HEK293 (cell line): ENCODE results near the gene CTIF.
A peak's percentile ranks its signal among the peaks of the same experiment; 100 is the strongest.

Source experiments
- CTCF ChIA-PET: fragments of 350-600 bp; formaldehyde crosslinking; extraction: SDS; loops from one replicate; lab custom pipeline; 2021; ENCODE audit warnings: antibody characterized with exemption; lab: Yijun Ruan, JAX
- POLR2A ChIA-PET: fragments of 300-600 bp; formaldehyde crosslinking; extraction: SDS; loops from one replicate; lab custom pipeline; 2020; ENCODE audit warnings: antibody characterized with exemption, inconsistent platforms; lab: Yijun Ruan, JAX
- H3K27ac ChIP-seq: fragments of 200-500 bp; sonication (Bioruptor generic); 2 replicates; pipeline ENCODE4 v1.5.1; 2014; ENCODE audit warnings: low read depth, low read length, control low read depth, inconsistent platforms; ENCODE audit errors: extremely low read depth
- H3K36me3 ChIP-seq, 2 experiments: fragments of 200-500 bp in 1 of 2; sonication (Bioruptor generic) in 1 of 2; 1 replicate in 1 of 2; 2 replicates in 1 of 2; pipeline ENCODE4 v1.5.1; 2014 to 2017; ENCODE audit warnings: inconsistent platforms in 2 of 2, low read length in 2 of 2; ENCODE audit not compliant: control insufficient read depth in 2 of 2, insufficient read depth in 1 of 2
- H3K4me1 ChIP-seq: fragments of 200-500 bp; sonication (Bioruptor generic); 2 replicates; pipeline ENCODE4 v1.5.1; 2014; ENCODE audit warnings: mild to moderate bottlenecking, low read length, inconsistent platforms; ENCODE audit not compliant: control insufficient read depth, insufficient read depth
- H3K4me3 ChIP-seq: 2 replicates; pipeline ENCODE4 v1.5.1; 2011; ENCODE audit warnings: low read depth, mild to moderate bottlenecking, control low read depth, low read length, moderate library complexity
- H3K9me3 ChIP-seq: fragments of 200-500 bp; sonication (Bioruptor generic); 2 replicates; pipeline ENCODE4 v1.5.1; 2014; ENCODE audit warnings: low read depth, low read length, inconsistent platforms; ENCODE audit not compliant: control insufficient read depth, insufficient read depth
- BCL11A ChIP-seq: fragments of 450-650 bp; formaldehyde crosslinking; IDR thresholded peaks from 2 replicates; pipeline ENCODE4 v1.5.1; 2016; ENCODE audit warnings: low read depth, missing biosample characterization, missing genetic modification characterization
- EGR2 ChIP-seq: fragments of 450-650 bp; formaldehyde crosslinking; IDR thresholded peaks from 2 replicates; pipeline ENCODE4 v1.5.1; 2016; ENCODE audit warnings: low read depth, missing biosample characterization, missing genetic modification characterization
- GLIS2 ChIP-seq: fragments of 450-650 bp; formaldehyde crosslinking; IDR thresholded peaks from 2 replicates; pipeline ENCODE4 v1.5.1; 2016; ENCODE audit warnings: missing biosample characterization, missing genetic modification characterization
- PRDM10 ChIP-seq: fragments of 450-650 bp; formaldehyde crosslinking; IDR thresholded peaks from 2 replicates; pipeline ENCODE4 v1.5.1; 2016; ENCODE audit warnings: missing biosample characterization, missing genetic modification characterization
- SP7 ChIP-seq: fragments of 450-650 bp; formaldehyde crosslinking; IDR thresholded peaks from 2 replicates; pipeline ENCODE4 v1.5.1; 2016; ENCODE audit warnings: missing biosample characterization, missing genetic modification characterization
- ZBTB10 ChIP-seq: fragments of 450-650 bp; formaldehyde crosslinking; IDR thresholded peaks from 2 replicates; pipeline ENCODE4 v1.5.1; 2016; ENCODE audit warnings: missing biosample characterization, missing genetic modification characterization
- ZBTB17 ChIP-seq: fragments of 450-650 bp; formaldehyde crosslinking; IDR thresholded peaks from 2 replicates; pipeline ENCODE4 v1.5.1; 2016; ENCODE audit warnings: missing biosample characterization, missing genetic modification characterization
- ZBTB20 ChIP-seq: fragments of 450-650 bp; formaldehyde crosslinking; IDR thresholded peaks from 2 replicates; pipeline ENCODE4 v1.5.1; 2016; ENCODE audit warnings: missing biosample characterization, missing genetic modification characterization
- ZFHX2 ChIP-seq: fragments of 450-650 bp; formaldehyde crosslinking; conservative IDR thresholded peaks from 2 replicates; pipeline ENCODE4 v1.5.1; 2016; ENCODE audit warnings: missing biosample characterization, missing genetic modification characterization
- ZFP3 ChIP-seq: fragments of 450-650 bp; formaldehyde crosslinking; IDR thresholded peaks from 2 replicates; pipeline ENCODE4 v1.5.1; 2016; ENCODE audit warnings: low read depth, missing biosample characterization, missing genetic modification characterization
- ZNF114 ChIP-seq: fragments of 450-650 bp; formaldehyde crosslinking; IDR thresholded peaks from 2 replicates; pipeline ENCODE4 v1.5.0; 2017; ENCODE audit warnings: missing biosample characterization, missing genetic modification characterization
- ZNF132 ChIP-seq: fragments of 450-650 bp; formaldehyde crosslinking; IDR thresholded peaks from 2 replicates; pipeline ENCODE4 v1.5.1; 2017; ENCODE audit warnings: missing biosample characterization, missing genetic modification characterization, borderline replicate concordance
- ZNF138 ChIP-seq: fragments of 450-650 bp; formaldehyde crosslinking; IDR thresholded peaks from 2 replicates; pipeline ENCODE4 v1.5.1; 2016; ENCODE audit warnings: missing biosample characterization, missing genetic modification characterization, borderline replicate concordance
- ZNF280C ChIP-seq: fragments of 450-650 bp; formaldehyde crosslinking; IDR thresholded peaks from 2 replicates; pipeline ENCODE4 v1.5.1; 2016; ENCODE audit warnings: missing biosample characterization, missing genetic modification characterization
- ZNF366 ChIP-seq: fragments of 450-650 bp; formaldehyde crosslinking; conservative IDR thresholded peaks from 2 replicates; pipeline ENCODE4 v1.5.1; 2016; ENCODE audit warnings: missing biosample characterization, missing genetic modification characterization
- ZNF530 ChIP-seq: fragments of 450-650 bp; formaldehyde crosslinking; IDR thresholded peaks from 2 replicates; pipeline ENCODE4 v1.5.1; 2016; ENCODE audit warnings: low read depth, missing biosample characterization, missing genetic modification characterization
- ZNF621 ChIP-seq: fragments of 450-650 bp; formaldehyde crosslinking; IDR thresholded peaks from 2 replicates; pipeline ENCODE4 v1.5.1; 2017; ENCODE audit warnings: missing biosample characterization, missing genetic modification characterization
- ZNF707 ChIP-seq: fragments of 450-650 bp; formaldehyde crosslinking; IDR thresholded peaks from 2 replicates; pipeline ENCODE4 v1.5.1; 2016; ENCODE audit warnings: missing biosample characterization, missing genetic modification characterization
- ZNF747 ChIP-seq: fragments of 450-650 bp; formaldehyde crosslinking; IDR thresholded peaks from 2 replicates; pipeline ENCODE4 v1.5.1; 2016; ENCODE audit warnings: missing biosample characterization, missing genetic modification characterization
- ZNF776 ChIP-seq: fragments of 450-650 bp; formaldehyde crosslinking; IDR thresholded peaks from 2 replicates; pipeline ENCODE4 v1.5.0; 2017; ENCODE audit warnings: missing biosample characterization, missing genetic modification characterization, borderline replicate concordance
- ZNF791 ChIP-seq: fragments of 450-650 bp; formaldehyde crosslinking; IDR thresholded peaks from 2 replicates; pipeline ENCODE4 v1.5.1; 2016; ENCODE audit warnings: missing biosample characterization, missing genetic modification characterization
- ZSCAN18 ChIP-seq: fragments of 450-650 bp; formaldehyde crosslinking; IDR thresholded peaks from 2 replicates; pipeline ENCODE4 v1.5.1; 2016; ENCODE audit warnings: missing biosample characterization, missing genetic modification characterization

The CTIF gene

GRCh38 chr18:48846423-48846932 is 307.6 kb downstream of the CTIF start:
- H3K36me3 ChIP-seq = no peaks in the 10 kb centered on the region
- H3K4me1 ChIP-seq = peaks cover 12% of the 10 kb centered on the region
- no peaks in the 10 kb centered on the region for H3K9me3 ChIP-seq
- no peak overlapping the region for H3K27ac ChIP-seq
- H3K4me3 ChIP-seq = no peak overlapping the region
- POLR2A ChIA-PET = interaction anchor here (0.7 kb wide), 1 partner anchor 55 kb away, joined by 8 read pairs; no protein-coding TSS in a partner anchor
- CTCF ChIA-PET = no interaction called here
- TF ChIP-seq ZFHX2 (tag by site-specific recombination) (peak; percentile 63), ZNF621 (tag by site-specific recombination) (no peak), ZBTB10 (tag by site-specific recombination) (peak; percentile 26; the same call in 1 of the 2 replicates), ZNF791 (tag by site-specific recombination) (0 out of 2 replicates have a peak, but pooled peaks have one; percentile 12), EGR2 (tag by site-specific recombination) (peak; percentile 54), ZFP3 (tag by site-specific recombination) (no peak), ZNF366 (tag by site-specific recombination) (peak; percentile 100), ZNF138 (tag by site-specific recombination) (no peak), BCL11A (tag by site-specific recombination) (no peak), ZNF114 (tag by site-specific recombination) (peak; percentile 30; the same call in 1 of the 2 replicates), ZNF707 (tag by site-specific recombination) (no peak), ZBTB17 (peak; percentile 97), ZNF530 (tag by site-specific recombination) (no peak), ZBTB20 (tag by site-specific recombination) (no peak), ZNF776 (tag by site-specific recombination) (0 out of 2 replicates have a peak, but pooled peaks have one; percentile 39), ZNF747 (0 out of 2 replicates have a peak, but pooled peaks have one; percentile 47)

GRCh38 chr18:48847807-48848486 is 309.1 kb downstream of the CTIF start:
- no peak overlapping the region for H3K4me3 ChIP-seq
- POLR2A ChIA-PET = interaction anchor here (0.7 kb wide), 1 partner anchor 54 kb away, joined by 6 read pairs; no protein-coding TSS in a partner anchor
- H3K9me3 ChIP-seq = no peaks in the 10 kb centered on the region
- no peak for TF ChIP-seq ZNF132 (tag by site-specific recombination)
- TF ChIP-seq ZSCAN18 = 0 out of 2 replicates have a peak, but pooled peaks have one; percentile 37
- TF ChIP-seq GLIS2 = 0 out of 2 replicates have a peak, but pooled peaks have one; percentile 15
- 0 out of 2 replicates have a peak, but pooled peaks have one; percentile 56 for TF ChIP-seq ZNF280C (tag by site-specific recombination)
- peak; percentile 99 for TF ChIP-seq PRDM10 (tag by site-specific recombination)
- TF ChIP-seq SP7 (tag by site-specific recombination) = 0 out of 2 replicates have a peak, but pooled peaks have one; percentile 14
- H3K27ac ChIP-seq = no peak overlapping the region
- peaks cover 4% of the 10 kb centered on the region; the same call in 1 of the 2 replicates for H3K4me1 ChIP-seq
- H3K36me3 ChIP-seq = no peaks in the 10 kb centered on the region; a peak in 1 of 3 replicates
- CTCF ChIA-PET = interaction anchor here (0.6 to 0.7 kb wide), 3 partner anchors 81 to 140 kb away, joined by 3 read pairs; no protein-coding TSS in a partner anchor
